Epithelial cell of proximal tubule (primary cell): ENCODE data around the gene LEMD2. TPM values are rescaled to one million over a fixed set of nuclear protein-coding genes. Genes with fewer than 3 reads are reported as not detected.

Experiments used
- DNase-seq: peaks from one replicate; pipeline ENCODE4 v3.0.0-alpha.2; 2011; ENCODE audit warnings: low read depth
- H3K4me3 ChIP-seq: 2 replicates; pipeline ENCODE4 v1.5.1; 2011; ENCODE audit warnings: low read depth, mild to moderate bottlenecking, low read length
- total RNA-seq: library from RNA; depleted of rRNA; stranded (reverse); fragments of >200 nt; gene quantifications from 2 replicates; pipeline ENCODE4 v1.2.3, GENCODE V29; 2015
- TF ChIP-seq, protein P1 (sequence below): conservative IDR thresholded peaks from 2 replicates; pipeline ENCODE4 v1.5.1; 2012; ENCODE audit warnings: low read depth, mild to moderate bottlenecking, low read length

Gene LEMD2
- total RNA-seq, 1 donor from 2014 or later: 42.0 TPM

DNA sequence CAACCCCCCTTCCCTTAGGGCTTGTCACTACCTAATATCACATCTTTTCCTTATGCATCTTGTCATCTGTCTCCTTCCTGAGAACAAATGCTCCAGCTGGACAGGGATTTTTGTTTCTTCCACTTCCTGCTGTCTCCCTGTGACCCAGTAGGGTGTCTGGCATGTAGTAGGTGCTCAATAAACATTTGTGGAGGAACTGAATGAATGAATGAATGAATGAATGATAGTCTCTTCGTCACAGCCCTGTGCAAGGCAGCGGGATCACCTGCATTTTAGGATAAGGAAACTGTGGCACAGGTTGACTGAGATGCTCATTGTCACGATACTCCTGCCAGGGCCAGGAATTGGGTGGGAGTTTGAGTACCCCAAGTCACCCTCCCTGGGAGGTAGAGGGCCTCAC lies 14.2 kb downstream of the LEMD2 start:
- H3K4me3 ChIP-seq: no peak overlapping the region
- TF ChIP-seq, protein P1, sequence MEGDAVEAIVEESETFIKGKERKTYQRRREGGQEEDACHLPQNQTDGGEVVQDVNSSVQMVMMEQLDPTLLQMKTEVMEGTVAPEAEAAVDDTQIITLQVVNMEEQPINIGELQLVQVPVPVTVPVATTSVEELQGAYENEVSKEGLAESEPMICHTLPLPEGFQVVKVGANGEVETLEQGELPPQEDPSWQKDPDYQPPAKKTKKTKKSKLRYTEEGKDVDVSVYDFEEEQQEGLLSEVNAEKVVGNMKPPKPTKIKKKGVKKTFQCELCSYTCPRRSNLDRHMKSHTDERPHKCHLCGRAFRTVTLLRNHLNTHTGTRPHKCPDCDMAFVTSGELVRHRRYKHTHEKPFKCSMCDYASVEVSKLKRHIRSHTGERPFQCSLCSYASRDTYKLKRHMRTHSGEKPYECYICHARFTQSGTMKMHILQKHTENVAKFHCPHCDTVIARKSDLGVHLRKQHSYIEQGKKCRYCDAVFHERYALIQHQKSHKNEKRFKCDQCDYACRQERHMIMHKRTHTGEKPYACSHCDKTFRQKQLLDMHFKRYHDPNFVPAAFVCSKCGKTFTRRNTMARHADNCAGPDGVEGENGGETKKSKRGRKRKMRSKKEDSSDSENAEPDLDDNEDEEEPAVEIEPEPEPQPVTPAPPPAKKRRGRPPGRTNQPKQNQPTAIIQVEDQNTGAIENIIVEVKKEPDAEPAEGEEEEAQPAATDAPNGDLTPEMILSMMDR: no peak
- DNase-seq: no peak

DNA sequence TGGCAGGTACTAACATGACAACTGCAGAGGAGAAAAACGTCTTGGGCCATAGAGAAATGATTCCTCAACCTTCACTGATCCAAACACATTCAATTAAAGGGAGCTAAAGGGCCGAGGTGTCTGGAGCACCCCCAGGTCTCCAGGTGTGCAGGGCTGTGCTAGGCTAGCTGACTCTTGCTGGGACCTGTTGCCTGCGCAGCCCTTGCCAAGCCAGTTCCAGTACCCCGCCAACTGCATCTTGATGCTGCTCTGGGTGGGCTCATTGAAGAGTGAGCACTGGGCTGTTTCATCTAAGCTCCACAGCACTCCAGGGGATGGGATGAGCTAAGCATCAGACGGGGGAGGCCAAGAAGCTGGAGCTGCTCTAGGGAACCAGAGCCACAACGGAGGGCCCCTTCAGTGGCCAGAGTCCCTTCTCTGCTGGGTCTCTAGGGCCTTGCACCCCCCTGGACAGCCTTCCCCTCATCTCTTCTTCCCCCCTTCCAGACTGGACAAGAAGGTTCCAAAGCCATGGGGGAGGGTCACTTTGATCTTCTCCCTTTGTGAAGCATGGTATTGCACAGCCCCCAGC lies 15.9 kb downstream of the LEMD2 start:
- no peak overlapping the region for H3K4me3 ChIP-seq
- no peak for DNase-seq
- TF ChIP-seq, protein P1: no peak

DNA sequence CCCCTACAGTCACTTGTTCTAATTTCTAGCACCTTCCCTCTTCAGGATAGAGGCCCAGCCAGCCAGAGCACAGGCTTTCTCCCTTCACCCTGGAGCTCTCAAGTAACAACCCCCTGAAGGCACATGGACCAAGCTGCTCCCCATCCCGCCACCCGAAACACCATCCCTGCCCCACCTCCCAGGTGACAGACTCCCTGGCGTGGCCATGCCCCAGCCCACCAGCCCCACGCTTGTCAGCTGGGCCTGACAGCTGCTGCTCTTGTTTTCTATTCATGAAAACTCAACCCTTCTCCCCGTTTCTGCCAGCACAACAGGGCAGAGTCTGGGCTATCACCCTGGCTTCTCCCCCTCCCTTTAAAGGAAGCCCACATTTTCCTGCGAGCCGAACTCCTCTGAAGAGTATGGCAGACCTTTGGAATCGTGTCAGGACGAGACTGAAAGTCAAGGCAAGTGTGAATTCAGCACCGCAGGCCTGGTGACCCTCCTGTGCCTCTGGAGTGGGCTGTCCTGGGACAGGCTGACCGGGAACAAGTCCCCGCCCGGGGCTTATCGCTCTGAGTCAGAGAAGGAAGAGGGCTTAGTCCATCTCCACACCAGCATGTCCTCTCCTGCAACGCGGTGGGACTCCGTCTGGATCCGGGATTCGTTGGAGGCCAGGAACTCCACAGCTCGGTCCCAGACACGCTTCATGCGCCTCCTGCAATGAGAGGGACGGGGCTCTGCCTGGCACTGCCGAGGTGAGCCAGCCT lies 16.7 kb downstream of the LEMD2 start:
- TF ChIP-seq, protein P1: no peak
- H3K4me3 ChIP-seq: no peak overlapping the region
- no peak for DNase-seq

DNA sequence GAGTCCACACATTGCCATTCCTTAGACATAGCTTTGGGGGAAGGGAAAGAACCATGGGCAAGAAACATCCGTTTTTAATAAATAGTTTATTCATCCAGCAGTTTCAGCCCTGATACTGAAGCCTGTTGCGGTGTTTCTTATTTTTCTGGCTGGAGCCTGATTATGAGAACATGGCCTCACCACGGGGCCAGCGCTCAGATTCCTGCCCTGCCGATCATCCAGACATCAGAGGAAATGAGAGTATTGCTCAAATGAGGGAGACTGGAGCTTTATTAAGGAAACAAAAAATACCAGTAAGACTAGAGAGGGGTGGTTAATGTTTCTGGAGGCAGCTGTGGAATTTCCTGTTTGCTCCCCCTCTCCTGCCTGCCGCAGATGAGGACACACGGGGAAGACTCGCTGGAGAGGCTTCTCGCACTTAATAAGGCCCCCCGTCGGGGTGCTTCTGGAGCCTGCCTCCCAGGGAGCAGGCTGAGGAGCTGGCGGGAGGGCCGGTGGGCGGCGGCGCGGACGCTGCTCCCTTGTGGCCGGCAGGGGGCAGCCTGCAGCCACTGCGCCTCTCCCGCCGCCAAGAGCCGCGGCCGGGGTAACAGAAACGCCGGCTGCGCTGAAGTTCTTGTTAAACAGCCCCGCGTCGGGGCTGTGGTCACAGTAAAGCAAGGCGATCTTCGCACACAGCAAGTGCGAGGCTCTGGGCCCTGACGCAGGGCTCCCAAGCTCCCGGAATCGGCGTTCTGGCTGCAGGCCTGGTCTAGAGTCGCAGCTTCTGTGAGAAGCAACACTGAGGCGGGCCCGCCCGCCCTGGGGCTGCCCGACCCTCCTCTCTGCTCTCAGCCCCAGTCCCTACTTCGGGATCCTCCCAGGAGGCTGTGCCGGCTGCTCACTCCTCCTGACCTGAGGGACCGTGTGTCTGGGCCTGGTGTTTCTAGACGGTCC lies 17.5 kb downstream of the LEMD2 start:
- H3K4me3 ChIP-seq: no peak overlapping the region
- TF ChIP-seq, protein P1: peak; percentile 74
- DNase-seq: no peak

DNA sequence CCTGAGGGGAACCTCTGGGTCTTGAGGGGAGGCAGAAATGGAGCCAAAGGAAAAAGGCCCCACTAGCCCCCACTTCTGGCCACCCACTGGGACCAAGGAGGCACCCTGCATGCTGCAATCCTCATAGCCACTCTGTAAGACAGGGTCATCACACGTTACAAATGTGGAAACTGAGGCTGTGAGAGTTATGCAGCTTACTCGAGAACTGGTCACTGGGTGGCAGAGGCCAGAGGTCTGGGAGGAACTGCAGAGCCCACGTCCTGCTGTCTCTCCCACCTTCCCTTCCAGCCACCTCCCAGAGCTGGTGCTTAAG lies 18.1 kb downstream of the LEMD2 start:
- DNase-seq: no peak
- H3K4me3 ChIP-seq: no peak overlapping the region
- TF ChIP-seq, protein P1: no peak

DNA sequence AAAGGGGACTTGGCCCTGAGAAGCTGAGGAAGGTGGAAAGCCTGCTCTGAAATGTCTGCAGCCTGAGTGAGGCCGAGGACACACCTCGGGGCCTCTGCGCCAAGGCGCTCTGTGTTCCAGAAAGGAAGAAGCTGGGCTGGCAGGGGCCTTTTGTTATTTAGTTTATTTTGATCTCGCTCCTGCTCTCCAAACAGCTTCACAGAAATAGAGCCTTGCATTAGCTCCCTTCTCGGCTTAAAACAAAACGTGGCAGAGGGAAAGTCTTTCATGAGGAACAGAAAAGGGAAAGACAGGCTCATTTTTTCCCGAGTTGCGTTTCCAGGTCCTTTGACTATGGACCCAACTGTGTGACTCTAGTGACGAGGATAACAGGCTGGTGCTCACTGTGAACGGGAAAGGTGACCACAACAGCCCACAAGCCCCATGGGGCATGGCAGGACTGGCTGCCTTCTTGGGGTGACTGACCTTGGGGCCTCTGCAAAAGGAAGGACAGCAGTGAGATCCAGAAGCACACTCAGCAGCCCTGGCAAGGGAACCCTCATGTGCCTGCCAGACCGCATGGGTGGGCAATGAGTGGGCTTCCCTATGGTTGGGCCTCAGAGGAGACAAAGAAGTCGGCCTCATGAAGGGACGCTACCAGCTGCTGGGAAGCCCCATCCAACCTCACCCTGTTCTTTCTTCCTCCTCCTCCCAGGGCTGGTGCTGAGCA lies 18.7 kb downstream of the LEMD2 start:
- H3K4me3 ChIP-seq: no peak overlapping the region
- no peak for DNase-seq
- TF ChIP-seq, protein P1: no peak
